Uterus (tissue), 2 donors: Measurements from ENCODE around the gene PIEZO2.

ENCODE experiments used
- CTCF ChIP-seq, 4 experiments: fragments of 200-600 bp in 2 of 4; fragments of 450-650 bp in 2 of 4; sonication (generic) in 2 of 4; IDR thresholded peaks; one replicate each; pipeline ENCODE4 v1.5.1; 2016 to 2019; ENCODE audit warnings: antibody characterized with exemption in 4 of 4, mild to moderate bottlenecking in 2 of 4, moderate library complexity in 1 of 4
- POLR2A ChIP-seq, 2 donors: fragments of 450-650 bp; IDR thresholded peaks; one replicate each; pipeline ENCODE4 v1.6.1; 2016; ENCODE audit warnings: antibody characterized with exemption in 2 of 2, mild to moderate bottlenecking in 1 of 2, moderate library complexity in 1 of 2

- TF ChIP-seq CTCF (IDR thresholded peaks at IDR 0.05) (no peak), POLR2A (IDR thresholded peaks at IDR 0.05) (no peak)
Observed at GRCh38 chr18:10759241-10759640, 390.1 kb downstream of the PIEZO2 start.
